CD14-positive monocyte (primary cell): Measurements from ENCODE around the gene TEX11. TPM values are rescaled to one million over a fixed set of nuclear protein-coding genes. Genes with fewer than 3 reads are reported as not detected.

Experiments
- DNase-seq, 3 donors: peaks; one replicate each; pipeline ENCODE4 v3.0.0-alpha.2; 2011 to 2022
- H2AFZ ChIP-seq: 2 replicates; pipeline ENCODE4 v1.6.0; 2012; ENCODE audit warnings: mild to moderate bottlenecking, low read depth, low read length, inconsistent platforms; ENCODE audit not compliant: insufficient read depth, poor library complexity, severe bottlenecking
- H3K27ac ChIP-seq, 2 donors: 1 replicate in 1 of 2; 2 replicates in 1 of 2; pipeline ENCODE4 v1.5.1; 2012 to 2013; ENCODE audit warnings: low read length in 2 of 2, control low read depth in 1 of 2, inconsistent platforms in 1 of 2, low read depth in 1 of 2, mild to moderate bottlenecking in 1 of 2
- H3K27me3 ChIP-seq, 2 donors: one replicate each; pipeline versions ENCODE4 v1.6.0 to v1.6.1; 2011 to 2013; ENCODE audit warnings: low read length in 2 of 2; ENCODE audit not compliant: control insufficient read depth in 2 of 2, insufficient read depth in 2 of 2
- H3K36me3 ChIP-seq, 2 donors: replicated peaks in 1 of 2; 1 replicate in 1 of 2; 2 replicates in 1 of 2; pipeline versions ENCODE4 v1.5.1 to v1.6.1; 2012 to 2013; ENCODE audit warnings: low read length in 2 of 2, control low read depth in 1 of 2, inconsistent platforms in 1 of 2, mild to moderate bottlenecking in 1 of 2; ENCODE audit not compliant: insufficient read depth in 2 of 2, control insufficient read depth in 1 of 2
- H3K4me1 ChIP-seq, 2 donors: 1 replicate in 1 of 2; 2 replicates in 1 of 2; pipeline versions ENCODE4 v1.5.1 to v1.6.1; 2012 to 2013; ENCODE audit warnings: low read length in 2 of 2, control low read depth in 1 of 2, inconsistent platforms in 1 of 2, mild to moderate bottlenecking in 1 of 2, moderate library complexity in 1 of 2; ENCODE audit not compliant: insufficient read depth in 2 of 2, control insufficient read depth in 1 of 2
- H3K4me2 ChIP-seq: replicated peaks from 2 replicates; pipeline ENCODE3; 2012; ENCODE audit warnings: low read length, moderate library complexity, mild to moderate bottlenecking; ENCODE audit not compliant: poor library complexity, severe bottlenecking; ENCODE audit errors: extremely low read depth
- H3K4me3 ChIP-seq, 3 experiments: fragments of 200-600 bp in 1 of 3; sonication (generic) in 1 of 3; replicated peaks in 1 of 3; 1 replicate in 2 of 3; 2 replicates in 1 of 3; pipeline ENCODE4 v1.5.1; 2011 to 2013; ENCODE audit warnings: low read length in 3 of 3, mild to moderate bottlenecking in 3 of 3, control low read depth in 2 of 3, low read depth in 2 of 3, inconsistent platforms in 1 of 3, moderate library complexity in 1 of 3
- H3K79me2 ChIP-seq: 2 replicates; pipeline ENCODE4 v1.6.0; 2012; ENCODE audit warnings: mild to moderate bottlenecking, control low read depth, inconsistent platforms, low read length, moderate library complexity; ENCODE audit not compliant: insufficient read depth
- H3K9ac ChIP-seq: 2 replicates; pipeline ENCODE4 v1.6.0; 2017; ENCODE audit warnings: low read length, mild to moderate bottlenecking; ENCODE audit not compliant: insufficient read depth, poor library complexity, severe bottlenecking
- H3K9me3 ChIP-seq, 2 donors: replicated peaks in 1 of 2; 1 replicate in 1 of 2; 2 replicates in 1 of 2; pipeline versions ENCODE4 v1.5.1 to v1.6.1; 2012 to 2013; ENCODE audit warnings: low read length in 2 of 2, control low read depth in 1 of 2; ENCODE audit not compliant: control insufficient read depth in 1 of 2, insufficient read depth in 1 of 2
- H4K20me1 ChIP-seq: 2 replicates; pipeline ENCODE4 v1.6.0; 2012; ENCODE audit warnings: mild to moderate bottlenecking, low read length, control low read depth, moderate library complexity; ENCODE audit not compliant: insufficient read depth
- H3K27ac Mint-ChIP-seq, 7 donors: one replicate each; pipeline ENCODE4 v1.8.0; 2020; ENCODE audit warnings: mild to moderate bottlenecking in 7 of 7, mixed read lengths in 7 of 7, moderate library complexity in 6 of 7, inconsistent platforms in 2 of 7
- H3K27me3 Mint-ChIP-seq, 3 donors: one replicate each; pipeline ENCODE4 v1.8.0; 2021 to 2022; ENCODE audit warnings: low read depth in 3 of 3, mild to moderate bottlenecking in 3 of 3, mixed read lengths in 3 of 3, moderate library complexity in 3 of 3, inconsistent platforms in 1 of 3
- H3K36me3 Mint-ChIP-seq, 2 donors: one replicate each; pipeline ENCODE4 v1.8.0; 2020; ENCODE audit warnings: mixed read lengths in 2 of 2, inconsistent platforms in 1 of 2, mild to moderate bottlenecking in 1 of 2
- H3K4me1 Mint-ChIP-seq: one replicate; pipeline ENCODE4 v1.8.0; 2020; ENCODE audit warnings: mild to moderate bottlenecking, mixed read lengths
- H3K4me3 Mint-ChIP-seq, 2 donors: one replicate each; pipeline ENCODE4 v1.8.0; 2020; ENCODE audit warnings: mild to moderate bottlenecking in 2 of 2, mixed read lengths in 2 of 2, moderate library complexity in 1 of 2
- H3K9me3 Mint-ChIP-seq, 7 donors: one replicate each; pipeline ENCODE4 v1.8.0; 2020 to 2022; ENCODE audit warnings: mixed read lengths in 7 of 7, mild to moderate bottlenecking in 6 of 7, moderate library complexity in 6 of 7, inconsistent platforms in 2 of 7
- WGBS: methylation state at CpG from one replicate; pipeline ENCODE4 v1.1.5; 2013; ENCODE audit warnings: missing lambda C conversion rate; ENCODE audit not compliant: insufficient coverage; 5-methylcytosine and 5-hydroxymethylcytosine counted together
- intact Hi-C, 2 donors: fragments of 100-400 bp; cut with micrococcal nuclease; formaldehyde crosslinking; loops; one replicate each; pipeline versions ENCODE4 v1.15.0 to v1.15.1; 2023
- polyA plus RNA-seq, 3 donors: library from polyadenylated mRNA; depleted of rRNA in 1 of 3; unstranded in 2 of 3; stranded (reverse) in 1 of 3; fragments of 300-500 nt in 2 of 3; fragments of >200 nt in 1 of 3; fragmentation: Illumina TruSeq in 2 of 3; gene quantifications; 1 replicate in 2 of 3; 2 replicates in 1 of 3; pipeline ENCODE4 v1.2.3, GENCODE V29; 2012 to 2021
- TF ChIP-seq, protein P1 (sequence below): fragments of 200-600 bp; IDR thresholded peaks from one replicate; pipeline ENCODE4 v1.8.0; 2022; ENCODE audit warnings: antibody characterized with exemption, mild to moderate bottlenecking

Gene TEX11
- polyA plus RNA-seq, 3 donors: not detected

DNA sequence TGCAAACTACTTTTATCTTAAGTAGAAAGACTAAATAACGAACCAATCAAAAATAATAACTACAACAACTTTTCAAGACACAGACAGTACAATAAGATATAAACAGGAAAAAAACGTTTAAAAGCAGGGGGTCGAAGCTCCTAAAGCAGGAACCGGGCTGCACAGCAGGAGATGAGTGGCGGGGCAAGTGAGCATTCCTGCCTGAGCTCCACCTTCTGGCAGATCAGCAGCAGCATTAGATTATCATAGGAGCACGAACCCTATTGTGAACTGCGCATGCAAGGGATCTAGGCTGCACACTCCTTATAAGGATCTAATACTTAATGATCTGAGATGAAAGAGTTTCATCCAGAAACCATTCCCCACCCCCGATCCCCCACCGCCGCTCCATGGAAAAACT, 146.2 kb downstream of the TEX11 start:
- Histone ChIP-seq H3K4me2 (no peak overlapping the region), H3K36me3 (no peaks in the 10 kb centered on the region), H2AFZ (no peak overlapping the region), H3K9ac (no peak overlapping the region), H3K4me3 (no peak overlapping the region), H3K9me3 (no peaks in the 10 kb centered on the region), H3K27me3 (no peaks in the 10 kb centered on the region), H3K4me1 (no peaks in the 10 kb centered on the region), H3K27ac (no peak overlapping the region), H3K79me2 (no peaks in the 10 kb centered on the region), H4K20me1 (no peaks in the 10 kb centered on the region)
- DNase-seq: no peak
- Mint-ChIP-seq H3K27me3 (peaks cover 5 to 12% (median 7%) of the 10 kb centered on the region in 3 donors), H3K27ac (no peak overlapping the region), H3K36me3 (no peaks in the 10 kb centered on the region), H3K4me3 (no peak overlapping the region), H3K9me3 (no peaks in the 10 kb centered on the region), H3K4me1 (no peaks in the 10 kb centered on the region)
- TF ChIP-seq, protein P1, sequence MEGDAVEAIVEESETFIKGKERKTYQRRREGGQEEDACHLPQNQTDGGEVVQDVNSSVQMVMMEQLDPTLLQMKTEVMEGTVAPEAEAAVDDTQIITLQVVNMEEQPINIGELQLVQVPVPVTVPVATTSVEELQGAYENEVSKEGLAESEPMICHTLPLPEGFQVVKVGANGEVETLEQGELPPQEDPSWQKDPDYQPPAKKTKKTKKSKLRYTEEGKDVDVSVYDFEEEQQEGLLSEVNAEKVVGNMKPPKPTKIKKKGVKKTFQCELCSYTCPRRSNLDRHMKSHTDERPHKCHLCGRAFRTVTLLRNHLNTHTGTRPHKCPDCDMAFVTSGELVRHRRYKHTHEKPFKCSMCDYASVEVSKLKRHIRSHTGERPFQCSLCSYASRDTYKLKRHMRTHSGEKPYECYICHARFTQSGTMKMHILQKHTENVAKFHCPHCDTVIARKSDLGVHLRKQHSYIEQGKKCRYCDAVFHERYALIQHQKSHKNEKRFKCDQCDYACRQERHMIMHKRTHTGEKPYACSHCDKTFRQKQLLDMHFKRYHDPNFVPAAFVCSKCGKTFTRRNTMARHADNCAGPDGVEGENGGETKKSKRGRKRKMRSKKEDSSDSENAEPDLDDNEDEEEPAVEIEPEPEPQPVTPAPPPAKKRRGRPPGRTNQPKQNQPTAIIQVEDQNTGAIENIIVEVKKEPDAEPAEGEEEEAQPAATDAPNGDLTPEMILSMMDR: no peak
- 39% methylated on average over 3 of the region's 10 CpGs for WGBS
- intact Hi-C loops: no loop called here

DNA sequence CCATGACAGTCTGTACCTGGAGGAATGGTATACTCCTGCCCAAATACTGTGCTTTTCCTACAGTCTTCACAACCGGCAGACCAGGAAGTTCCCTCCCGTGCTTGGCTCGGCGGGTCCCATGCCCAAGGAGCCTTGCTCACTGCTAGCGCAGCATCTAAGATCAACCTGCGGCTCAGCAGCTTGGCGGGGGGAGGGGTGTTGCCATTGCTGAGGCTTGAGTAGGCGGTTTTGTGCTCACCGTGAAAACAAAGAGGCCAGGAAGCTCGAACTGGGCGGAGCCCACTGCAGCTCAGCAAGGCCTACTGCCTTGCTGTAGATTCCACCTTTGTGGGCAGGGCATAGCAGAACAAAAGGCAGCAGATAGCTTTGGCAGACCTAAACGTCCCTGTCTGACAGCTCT, 152.7 kb downstream of the TEX11 start:
- Histone ChIP-seq H3K27ac (no peak overlapping the region), H3K4me2 (no peak overlapping the region), H3K27me3 (no peaks in the 10 kb centered on the region), H3K4me3 (no peak overlapping the region), H3K36me3 (no peaks in the 10 kb centered on the region), H3K9ac (no peak overlapping the region), H3K79me2 (no peaks in the 10 kb centered on the region), H3K4me1 (no peaks in the 10 kb centered on the region), H4K20me1 (no peaks in the 10 kb centered on the region), H3K9me3 (no peaks in the 10 kb centered on the region), H2AFZ (no peak overlapping the region)
- Mint-ChIP-seq H3K4me3 (no peak overlapping the region), H3K9me3 (peaks cover 0 to 7% (median 4%) of the 10 kb centered on the region in 7 donors), H3K27ac (no peak overlapping the region), H3K4me1 (no peaks in the 10 kb centered on the region), H3K27me3 (peaks cover 3 to 6% (median 4%) of the 10 kb centered on the region in 3 donors), H3K36me3 (no peaks in the 10 kb centered on the region)
- intact Hi-C loops: no loop called here
- DNase-seq: no peak
- TF ChIP-seq, protein P1: no peak
- WGBS: 94% methylated on average over 8 of the region's 12 CpGs
